Nephron (organoid): ENCODE results near the gene OPN3.
A peak's percentile ranks its signal among the peaks of the same experiment; 100 is the strongest.

Experiments
- H3K27ac Mint-ChIP-seq, 3 experiments: 2 replicates each; pipeline ENCODE4 v1.8.0; 2020; ENCODE audit warnings: mixed read lengths in 3 of 3, mild to moderate bottlenecking in 2 of 3, moderate library complexity in 1 of 3
- H3K27me3 Mint-ChIP-seq: 2 replicates; pipeline ENCODE4 v1.8.0; 2021; ENCODE audit warnings: low read depth, mild to moderate bottlenecking, moderate library complexity, mixed read lengths
- H3K36me3 Mint-ChIP-seq: 2 replicates; pipeline ENCODE4 v1.8.0; 2020; ENCODE audit warnings: low read depth, mixed read lengths
- H3K4me1 Mint-ChIP-seq: 2 replicates; pipeline ENCODE4 v1.8.0; 2020; ENCODE audit warnings: mixed read lengths
- H3K4me3 Mint-ChIP-seq, 3 experiments: 2 replicates each; pipeline ENCODE4 v1.8.0; 2020; ENCODE audit warnings: mild to moderate bottlenecking in 3 of 3, mixed read lengths in 3 of 3, moderate library complexity in 2 of 3
- H3K9me3 Mint-ChIP-seq: 2 replicates; pipeline ENCODE4 v1.8.0; 2020; ENCODE audit warnings: mixed read lengths
- TF ChIP-seq, protein P1 (sequence below), 3 experiments: fragments of 200-600 bp; sonication (generic); IDR thresholded peaks; one replicate each; pipeline ENCODE4 v1.5.0; 2021; ENCODE audit warnings: antibody characterized with exemption in 3 of 3; ENCODE audit not compliant: unreplicated experiment in 3 of 3

The OPN3 gene

DNA sequence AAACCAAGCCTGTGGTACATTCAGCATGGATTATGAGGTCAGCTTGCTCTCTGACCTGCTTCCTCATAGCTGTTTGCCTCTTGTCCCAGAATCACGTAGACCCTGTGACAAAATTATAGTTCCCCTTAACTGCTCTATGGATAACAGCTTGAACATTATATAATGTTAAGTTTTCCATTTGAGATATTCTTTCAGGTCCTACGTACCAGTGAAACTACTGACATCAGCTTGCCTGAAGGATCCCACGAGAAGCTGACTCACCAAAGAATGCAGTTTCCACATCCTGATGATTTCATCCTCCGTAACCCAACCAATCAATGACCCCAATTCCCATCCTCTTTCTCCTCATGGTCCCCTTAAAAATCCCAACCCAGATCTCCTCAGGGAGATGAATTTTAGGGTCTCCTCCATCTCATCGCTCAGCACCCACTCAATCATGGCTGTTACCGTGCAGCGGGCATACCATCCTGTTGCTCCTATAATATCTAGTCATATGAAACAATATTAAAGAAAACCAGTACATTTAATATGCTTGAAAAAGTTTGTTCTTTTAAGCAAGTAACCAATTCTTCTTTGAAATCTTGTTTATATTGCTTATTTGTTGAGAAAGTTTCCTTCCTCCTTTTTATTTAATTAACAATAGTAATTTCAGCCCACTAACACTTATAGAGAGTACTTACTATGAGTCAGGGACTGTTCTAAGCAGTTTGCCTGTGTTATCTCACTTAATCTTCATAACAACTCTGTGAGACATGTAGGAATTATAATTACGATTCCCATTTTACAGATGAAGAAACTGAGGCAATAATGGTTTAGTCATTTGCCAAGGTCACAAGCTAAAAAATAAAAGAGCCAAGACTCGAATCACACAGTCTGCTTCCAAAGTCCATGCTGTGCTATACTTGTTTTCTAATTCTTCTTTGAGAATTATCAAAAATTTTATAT is 27.4 kb downstream of the OPN3 start:
- no peaks in the 10 kb centered on the region for H3K36me3 Mint-ChIP-seq
- H3K27ac Mint-ChIP-seq: no peak overlapping the region
- no peaks in the 10 kb centered on the region for H3K9me3 Mint-ChIP-seq
- no peak overlapping the region for H3K4me3 Mint-ChIP-seq
- H3K4me1 Mint-ChIP-seq: no peaks in the 10 kb centered on the region
- peaks cover 4% of the 10 kb centered on the region for H3K27me3 Mint-ChIP-seq
- TF ChIP-seq, protein P1, sequence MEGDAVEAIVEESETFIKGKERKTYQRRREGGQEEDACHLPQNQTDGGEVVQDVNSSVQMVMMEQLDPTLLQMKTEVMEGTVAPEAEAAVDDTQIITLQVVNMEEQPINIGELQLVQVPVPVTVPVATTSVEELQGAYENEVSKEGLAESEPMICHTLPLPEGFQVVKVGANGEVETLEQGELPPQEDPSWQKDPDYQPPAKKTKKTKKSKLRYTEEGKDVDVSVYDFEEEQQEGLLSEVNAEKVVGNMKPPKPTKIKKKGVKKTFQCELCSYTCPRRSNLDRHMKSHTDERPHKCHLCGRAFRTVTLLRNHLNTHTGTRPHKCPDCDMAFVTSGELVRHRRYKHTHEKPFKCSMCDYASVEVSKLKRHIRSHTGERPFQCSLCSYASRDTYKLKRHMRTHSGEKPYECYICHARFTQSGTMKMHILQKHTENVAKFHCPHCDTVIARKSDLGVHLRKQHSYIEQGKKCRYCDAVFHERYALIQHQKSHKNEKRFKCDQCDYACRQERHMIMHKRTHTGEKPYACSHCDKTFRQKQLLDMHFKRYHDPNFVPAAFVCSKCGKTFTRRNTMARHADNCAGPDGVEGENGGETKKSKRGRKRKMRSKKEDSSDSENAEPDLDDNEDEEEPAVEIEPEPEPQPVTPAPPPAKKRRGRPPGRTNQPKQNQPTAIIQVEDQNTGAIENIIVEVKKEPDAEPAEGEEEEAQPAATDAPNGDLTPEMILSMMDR (IDR thresholded peaks at IDR 0.05; ENCODE audit: unreplicated experiment in 3 of 3): no peak

DNA sequence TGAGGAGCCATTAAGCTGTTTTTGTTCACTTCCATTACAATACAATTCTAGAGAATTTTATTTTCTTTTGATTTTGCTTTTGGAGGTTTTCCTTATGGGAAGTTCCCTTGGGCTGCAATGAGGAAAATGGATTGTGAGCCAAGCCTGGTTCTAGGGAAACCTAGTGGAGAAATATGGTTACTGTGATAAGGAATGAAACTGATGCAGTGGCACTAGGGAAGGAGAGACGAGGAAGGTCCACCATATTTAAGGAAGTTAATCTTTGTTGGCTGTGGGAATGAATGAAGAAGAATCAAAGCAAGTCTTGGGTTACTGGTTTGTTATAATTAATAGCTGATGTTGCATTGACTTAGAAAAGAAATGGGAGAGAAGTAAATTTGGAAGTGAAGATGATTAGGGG is 28.4 kb downstream of the OPN3 start:
- TF ChIP-seq, protein P1 (IDR thresholded peaks at IDR 0.05; ENCODE audit: unreplicated experiment in 3 of 3): no peak
- Mint-ChIP-seq H3K9me3 (no peaks in the 10 kb centered on the region), H3K4me1 (no peaks in the 10 kb centered on the region), H3K27ac (no peak overlapping the region), H3K27me3 (peaks cover 4% of the 10 kb centered on the region), H3K36me3 (no peaks in the 10 kb centered on the region), H3K4me3 (no peak overlapping the region)

DNA sequence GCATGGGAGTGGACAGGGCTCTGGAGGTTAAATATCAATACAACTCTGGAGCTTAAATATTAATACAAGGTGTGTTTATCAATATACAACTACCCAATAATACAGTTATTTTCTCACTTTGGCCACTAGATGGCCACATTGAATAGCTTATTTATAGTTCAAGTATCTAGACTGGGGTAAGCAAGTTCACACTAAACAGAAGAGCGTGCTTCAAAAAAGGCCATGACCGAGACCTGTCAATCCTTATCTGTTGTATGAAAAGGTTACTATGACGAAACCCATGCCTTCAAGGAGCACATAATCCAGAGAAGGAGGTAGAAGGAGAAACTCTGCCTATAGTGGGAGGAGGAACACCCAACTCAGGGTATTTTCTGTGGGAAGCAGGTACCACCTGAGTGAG is 29.1 kb downstream of the OPN3 start:
- H3K4me1 Mint-ChIP-seq: no peaks in the 10 kb centered on the region
- H3K27me3 Mint-ChIP-seq: peaks cover 4% of the 10 kb centered on the region

GRCh38 chr1:241610056-241610815 is 29.9 kb downstream of the OPN3 start:
- H3K9me3 Mint-ChIP-seq: no peaks in the 10 kb centered on the region
- no peaks in the 10 kb centered on the region for H3K36me3 Mint-ChIP-seq
- no peak overlapping the region for H3K4me3 Mint-ChIP-seq
- H3K27me3 Mint-ChIP-seq: peaks cover 7% of the 10 kb centered on the region
- no peak overlapping the region for H3K27ac Mint-ChIP-seq
- TF ChIP-seq, protein P1 (IDR thresholded peaks at IDR 0.05; ENCODE audit: unreplicated experiment in 3 of 3): no peak
- no peaks in the 10 kb centered on the region for H3K4me1 Mint-ChIP-seq

More for the DNA sequence above, 29.1 kb downstream of the OPN3 start:
- TF ChIP-seq, protein P1 (IDR thresholded peaks at IDR 0.05; ENCODE audit: unreplicated experiment in 3 of 3): peak; percentile 56 to 77 (median 69)
- Mint-ChIP-seq H3K9me3 (no peaks in the 10 kb centered on the region), H3K36me3 (no peaks in the 10 kb centered on the region), H3K4me3 (no peak overlapping the region), H3K27ac (no peak overlapping the region)

DNA sequence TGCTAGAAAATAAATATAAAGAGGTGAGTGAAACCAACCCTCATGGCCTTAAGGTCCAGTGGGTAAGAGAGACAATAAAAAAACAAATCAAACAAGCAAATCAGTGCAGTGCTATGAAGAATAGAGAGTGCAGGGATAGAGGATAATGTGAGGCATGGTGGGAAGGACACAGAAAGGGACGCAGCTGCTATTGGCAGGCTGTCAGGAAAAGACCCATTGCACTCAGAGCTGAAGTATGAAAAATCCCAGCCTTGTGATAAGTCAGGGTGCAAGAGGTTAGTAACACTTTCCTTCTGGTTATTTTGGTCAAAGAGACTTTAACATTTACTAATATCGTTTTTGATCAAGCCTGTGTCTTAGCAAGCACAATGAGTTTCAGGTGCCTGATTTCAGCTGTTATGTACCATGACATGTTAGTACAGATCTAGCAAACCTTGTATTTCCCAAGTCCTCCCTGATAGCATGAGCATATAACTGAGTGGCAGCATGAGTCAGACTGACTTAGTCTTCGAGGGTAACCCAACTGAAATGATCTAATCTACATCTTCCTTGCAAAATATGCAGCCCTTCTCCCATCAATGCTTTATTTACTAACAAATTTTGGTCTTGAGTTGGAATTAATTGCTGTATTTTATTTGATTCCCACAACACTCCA is 31.7 kb downstream of the OPN3 start:
- Mint-ChIP-seq H3K4me1 (no peaks in the 10 kb centered on the region), H3K27ac (no peak overlapping the region), H3K4me3 (no peak overlapping the region), H3K27me3 (peaks cover 7% of the 10 kb centered on the region), H3K36me3 (peaks cover 1% of the 10 kb centered on the region), H3K9me3 (no peaks in the 10 kb centered on the region)
- TF ChIP-seq, protein P1 (IDR thresholded peaks at IDR 0.05; ENCODE audit: unreplicated experiment in 3 of 3): no peak
